ENCODE measurements around the gene CFAP73. TPM values are rescaled to one million over a fixed set of nuclear protein-coding genes. Genes with fewer than 3 reads are reported as not detected.

Gene CFAP73
- total and polyA plus RNA-seq, 2 of the 8 experiments (the other 6 are each of a cell fraction or from before 2014, with no cell fraction given) = 0.45 to 0.56 TPM

- no peaks in the 10 kb centered on the region for H3K79me2 ChIP-seq (ENCODE audit: control insufficient read depth in 1 of 2, insufficient read depth in 2 of 2, low read length in 2 of 2)
- H3K18ac ChIP-seq (ENCODE audit: extremely low read depth, low read length) = no peak overlapping the region
- FAIRE-seq = no peak
- H2BK120ac ChIP-seq (replicated peaks; ENCODE audit: low read depth, low read length) = no peak overlapping the region
- H4K20me1 ChIP-seq (replicated peaks in 1 of 2; ENCODE audit: control insufficient read depth in 1 of 2, insufficient read depth in 2 of 2, low read length in 2 of 2) = no peaks in the 10 kb centered on the region
- H2BK15ac ChIP-seq (ENCODE audit: low read length) = no peak overlapping the region
- H3K4me1 ChIP-seq (replicated peaks in 1 of 4; ENCODE audit: control insufficient read depth in 3 of 4, insufficient read depth in 4 of 4, low read length in 3 of 4) = peaks cover 0 to 7% (median 3%) of the 10 kb centered on the region in 4 experiments; a peak in 5 of 7 replicates
- no peak overlapping the region for H3K27ac ChIP-seq (ENCODE audit: low read depth, low read length)
- no peak overlapping the region for H3K4me3 ChIP-seq (ENCODE audit: extremely low read depth in 1 of 4, insufficient read depth in 2 of 4, low read depth in 3 of 4, low read length in 4 of 4)
- ChIA-PET POLR2A (ENCODE audit: partially characterized antibody) (interaction anchor here (1.5 to 1.6 kb wide), 3 partner anchors 10 to 71 kb away, joined by 3 to 7 read pairs (median 4); no protein-coding TSS in a partner anchor), CTCF (ENCODE audit: partially characterized antibody) (interaction anchor here (1.1 to 6.9 kb wide), 12 partner anchors 9 to 111 kb away, joined by 3 to 67 read pairs (median 8); no protein-coding TSS in a partner anchor)
- H2AFZ ChIP-seq (ENCODE audit: low read length) = no peak overlapping the region
- H4K8ac ChIP-seq (ENCODE audit: extremely low read depth, insufficient read depth, low read length) = no peak overlapping the region
- no peak overlapping the region for H3K14ac ChIP-seq (ENCODE audit: insufficient read length)
- WGBS, 2 experiments (ENCODE audit: extremely low coverage in 1 of 2, insufficient coverage in 1 of 2, insufficient read length in 1 of 2, insufficient replicate concordance in 2 of 2, low coverage in 1 of 2, low lambda C conversion rate in 2 of 2, missing lambda C conversion rate in 1 of 2) = 90% methylated on average over 5 of the region's 5 CpGs; no CpG with 5 or more reads in 1 of the 2 experiments
- H3K23ac ChIP-seq (ENCODE audit: insufficient read length) = no peak overlapping the region
- H3K4me2 ChIP-seq (ENCODE audit: insufficient read depth in 1 of 2, low read depth in 2 of 2, low read length in 2 of 2) = no peak overlapping the region
- peaks cover 2% of the 10 kb centered on the region; the same call in 1 of the 2 replicates for H3K23me2 ChIP-seq (ENCODE audit: low read depth, low read length)
- no peaks in the 10 kb centered on the region for H3K79me1 ChIP-seq (ENCODE audit: low read depth, low read length)
- H2BK5ac ChIP-seq (ENCODE audit: low read depth, low read length) = no peak overlapping the region
- H3K56ac ChIP-seq (replicated peaks; ENCODE audit: insufficient read length, low read depth, low read length) = no peak overlapping the region
- H3K9ac ChIP-seq (replicated peaks in 1 of 4; ENCODE audit: extremely low read depth in 1 of 4, low read depth in 3 of 4, low read length in 3 of 4) = no peak overlapping the region
- no peak overlapping the region for H2AK5ac ChIP-seq (ENCODE audit: low read depth, low read length)
- no peaks in the 10 kb centered on the region for H3K36me3 ChIP-seq (ENCODE audit: control insufficient read depth in 2 of 4, insufficient read depth in 4 of 4, low read length in 3 of 4)
- no peak overlapping the region for H4K91ac ChIP-seq (replicated peaks; ENCODE audit: insufficient read length, low read length)
- no peak overlapping the region for H2BK20ac ChIP-seq (ENCODE audit: low read length)
- no peak overlapping the region for H4K5ac ChIP-seq (ENCODE audit: insufficient read length, low read depth, low read length)
- DNase-seq (ENCODE audit: low read depth in 1 of 2, low spot score in 2 of 2) = no peak
- H3K9me3 ChIP-seq (ENCODE audit: insufficient read depth in 2 of 2, low read depth in 1 of 2, low read length in 1 of 2) = no peaks in the 10 kb centered on the region
- no peak overlapping the region for H2BK12ac ChIP-seq (ENCODE audit: low read depth, low read length)
- no peak overlapping the region for H3K4ac ChIP-seq (replicated peaks; ENCODE audit: insufficient read length, low read depth, low read length)
- H3K27me3 ChIP-seq (replicated peaks in 1 of 4; ENCODE audit: control insufficient read depth in 3 of 4, extremely low read depth in 1 of 4, insufficient read depth in 3 of 4, low read length in 3 of 4) = 0 out of 7 replicates have a peak, but pooled peaks cover 0 to 2% (median 0%) of the 10 kb centered on the region in 4 experiments
- TF ChIP-seq ZNF274 (IDR thresholded peaks at IDR 0.05; ENCODE audit: borderline replicate concordance, extremely low read depth, low read length) (no peak), CTBP2 (IDR thresholded peaks at IDR 0.05; ENCODE audit: borderline replicate concordance, insufficient read depth, insufficient read length, low read length) (no peak), SRF (IDR thresholded peaks at IDR 0.05; ENCODE audit: low read depth, low read length) (no peak), E2F6 (IDR thresholded peaks at IDR 0.05) (no peak), TAF1 (IDR thresholded peaks at IDR 0.05; ENCODE audit: low read depth, low read length) (no peak), GTF2F1 (IDR thresholded peaks at IDR 0.05; ENCODE audit: borderline replicate concordance, low read depth, low read length) (no peak), JUN (IDR thresholded peaks at IDR 0.05; ENCODE audit: low read depth, low read length) (no peak), JUND (IDR thresholded peaks at IDR 0.05; ENCODE audit: low read length) (no peak), SIRT6 (IDR thresholded peaks at IDR 0.05; ENCODE audit: low read length) (no peak), SP1 (IDR thresholded peaks at IDR 0.05; ENCODE audit: low read depth, low read length) (no peak), CREB1 (IDR thresholded peaks at IDR 0.05) (no peak), TBP (IDR thresholded peaks at IDR 0.05; ENCODE audit: low read depth, low read length) (no peak)
These were observed 46.7 kb upstream of the CFAP73 start for GRCh38 chr12:113102811-113103210.

Measured in H1 (cell line).